IPS-11a (cell line): ENCODE measurements around the gene COX15.
"Not testable (repeated sequence)": the region's sequence is repeated elsewhere in the genome, so short reads cannot be mapped to it uniquely, and the experiment has no call there.

ENCODE experiments used
- H3K4me3 ChIP-seq: one replicate; pipeline ENCODE4 v1.5.1; 2013; ENCODE audit warnings: low read depth, low read length, control low read depth

COX15 gene

DNA sequence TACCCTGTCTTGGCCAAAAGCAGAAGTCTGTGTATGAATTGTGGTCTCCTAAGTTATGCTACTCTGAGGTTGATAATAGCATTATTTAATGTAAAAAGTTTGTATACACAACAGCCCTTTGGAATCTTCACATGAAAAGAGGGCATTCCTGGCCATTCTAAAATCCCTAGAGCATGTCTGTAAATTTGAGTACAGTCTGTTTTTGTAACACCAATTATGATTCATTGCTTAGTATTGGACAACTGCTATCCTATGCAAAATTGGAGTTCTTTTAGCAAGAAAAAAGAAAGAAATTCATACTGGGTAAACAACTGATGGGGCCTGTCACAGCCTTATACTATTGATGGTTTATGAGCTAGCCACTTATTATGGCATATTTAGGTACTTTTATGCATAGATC lies 10.3 kb upstream of the COX15 start:
- H3K4me3 ChIP-seq, result no peak overlapping the region

DNA sequence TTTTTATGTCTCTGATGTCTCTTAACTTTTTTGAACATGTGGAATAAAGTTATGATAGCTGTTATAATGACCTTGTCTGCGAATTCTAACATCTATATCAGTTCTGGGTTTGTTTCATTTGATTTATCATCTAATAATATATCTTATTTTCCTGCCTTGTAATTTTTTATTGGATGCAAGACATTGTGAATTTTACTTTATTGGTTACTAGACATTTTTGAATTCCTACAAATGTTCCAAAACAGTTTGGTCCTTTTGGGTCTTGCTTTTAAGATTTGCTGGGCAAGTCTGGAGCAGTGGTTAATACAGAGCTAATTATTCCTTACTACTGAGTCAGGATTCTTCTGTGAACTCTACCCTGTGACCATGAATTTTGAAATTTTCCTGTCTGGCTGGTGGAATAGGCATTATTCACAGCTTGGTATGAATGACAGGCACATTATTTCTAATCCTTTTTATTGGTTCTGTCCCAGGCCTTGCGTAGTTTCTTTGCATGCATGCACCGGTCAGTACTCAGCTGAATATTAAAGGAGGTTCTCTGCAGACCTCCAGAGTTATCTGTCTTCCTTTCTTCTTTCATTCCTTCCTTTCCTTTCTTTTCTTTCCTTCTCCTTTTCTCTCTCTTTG lies 9.1 kb upstream of the COX15 start:
- no peak overlapping the region for H3K4me3 ChIP-seq

DNA sequence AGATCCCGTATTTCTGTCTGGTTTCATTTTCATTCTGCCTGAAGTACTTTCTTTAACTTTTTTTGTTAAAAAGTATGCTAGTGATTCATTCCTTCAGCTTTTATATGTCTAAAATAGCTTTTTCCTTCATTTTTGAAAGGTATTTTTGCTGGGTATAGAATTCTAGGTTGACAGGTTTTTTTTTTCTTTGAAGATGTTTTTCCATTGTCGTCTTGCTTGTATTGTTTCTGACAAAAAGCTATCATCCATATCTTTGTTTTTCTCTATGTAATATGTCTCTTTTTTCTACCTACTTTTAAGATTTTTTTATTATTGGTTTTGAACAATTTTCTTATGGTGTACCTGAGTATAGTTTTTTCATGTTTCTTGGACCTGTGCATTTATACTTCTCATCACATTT lies 8.3 kb upstream of the COX15 start:
- H3K4me3 ChIP-seq, result no peak overlapping the region

DNA sequence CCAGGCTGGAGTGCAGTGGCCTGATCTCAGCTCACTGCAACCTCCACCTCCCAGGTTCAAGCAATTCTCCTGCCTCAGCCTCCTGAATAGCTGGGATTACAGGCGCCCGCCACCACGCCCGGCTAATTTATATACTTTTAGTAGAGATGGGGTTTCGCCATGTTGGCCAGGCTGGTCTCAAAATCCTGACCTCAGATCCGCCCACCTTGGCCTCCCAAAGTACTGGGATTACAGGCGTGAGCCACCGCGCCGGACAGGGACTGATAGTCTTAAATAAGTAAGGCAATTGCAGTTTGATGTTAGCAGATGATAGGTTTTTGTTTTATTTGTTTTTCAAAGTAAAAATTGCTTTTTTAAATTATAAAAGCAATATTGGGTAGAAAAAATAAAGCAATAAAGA lies 2.2 kb upstream of the COX15 start:
- H3K4me3 ChIP-seq, result not testable (repeated sequence)

DNA sequence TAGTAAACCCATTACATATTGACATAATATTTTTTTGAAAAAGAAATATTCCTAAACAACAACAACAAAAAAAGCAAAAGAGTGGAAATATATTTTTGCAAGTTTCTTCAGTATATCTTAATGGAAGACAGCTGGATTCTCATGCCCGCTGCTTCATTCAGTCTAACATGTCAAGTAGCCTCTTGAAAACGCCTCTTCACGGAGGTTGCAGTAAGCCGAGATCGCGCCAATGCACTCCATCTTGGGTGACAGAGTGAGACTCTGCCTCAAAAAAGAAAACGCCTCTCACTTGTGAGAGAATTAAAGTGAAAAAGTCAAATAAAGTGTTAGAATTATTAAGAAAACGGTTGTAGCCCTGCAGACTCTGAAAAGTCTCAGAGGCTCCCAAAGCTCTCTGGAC lies 1.4 kb upstream of the COX15 start:
- H3K4me3 ChIP-seq, result no peak overlapping the region

DNA sequence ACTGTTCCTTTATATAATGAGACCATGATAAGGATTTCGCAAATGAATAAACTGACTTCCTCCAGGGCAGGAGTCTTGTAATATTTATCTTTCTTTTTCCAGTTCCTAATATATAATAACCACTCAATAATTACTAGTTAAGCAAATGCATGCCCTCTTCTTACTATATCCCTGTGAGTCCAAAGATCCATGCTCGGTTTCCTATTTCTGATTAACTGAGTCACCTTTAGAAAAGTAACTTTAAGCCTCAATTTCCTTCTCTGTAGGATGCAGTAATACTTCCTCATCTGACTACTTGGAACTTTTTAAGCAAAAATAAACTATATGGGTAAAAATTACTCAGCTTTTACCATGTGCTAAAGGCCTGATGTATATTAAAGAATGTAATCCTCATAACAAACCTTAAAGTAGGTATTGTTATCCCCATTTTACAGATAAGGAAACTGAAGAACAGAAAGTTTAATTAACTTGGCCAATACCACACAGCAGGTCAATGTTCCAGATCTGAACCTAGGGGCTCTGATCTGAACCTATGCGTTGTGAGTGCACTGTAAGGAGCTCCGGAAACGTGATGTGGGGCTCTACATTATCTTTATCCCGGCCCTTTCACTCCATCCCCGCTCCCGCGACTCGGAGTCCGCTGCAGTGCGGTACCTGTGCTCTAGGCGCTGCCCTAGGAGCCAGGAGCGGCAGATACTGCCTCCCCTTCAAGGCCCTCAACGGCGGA lies 458 bp downstream of the COX15 start:
- peak overlapping the region; percentile 95 for H3K4me3 ChIP-seq

DNA sequence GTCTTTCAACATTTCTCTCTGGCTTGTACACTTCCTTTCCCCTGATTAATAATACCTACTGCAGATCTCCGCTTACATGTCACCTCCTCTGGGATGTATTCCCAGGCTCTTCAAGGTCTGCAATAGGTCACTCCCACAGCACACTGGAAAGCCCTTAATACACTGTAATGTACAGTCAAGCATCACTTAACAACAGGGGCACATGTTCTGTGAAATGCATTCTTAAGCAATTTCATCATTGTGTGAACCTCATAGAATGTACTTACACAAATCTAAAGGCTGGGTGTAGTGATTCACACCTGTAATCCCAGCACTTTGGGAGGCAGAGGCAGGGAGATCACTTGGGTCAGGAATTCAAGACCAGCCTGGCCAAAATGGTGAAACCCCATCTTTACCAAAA lies 1.9 kb downstream of the COX15 start:
- H3K4me3 ChIP-seq, result no peak overlapping the region

DNA sequence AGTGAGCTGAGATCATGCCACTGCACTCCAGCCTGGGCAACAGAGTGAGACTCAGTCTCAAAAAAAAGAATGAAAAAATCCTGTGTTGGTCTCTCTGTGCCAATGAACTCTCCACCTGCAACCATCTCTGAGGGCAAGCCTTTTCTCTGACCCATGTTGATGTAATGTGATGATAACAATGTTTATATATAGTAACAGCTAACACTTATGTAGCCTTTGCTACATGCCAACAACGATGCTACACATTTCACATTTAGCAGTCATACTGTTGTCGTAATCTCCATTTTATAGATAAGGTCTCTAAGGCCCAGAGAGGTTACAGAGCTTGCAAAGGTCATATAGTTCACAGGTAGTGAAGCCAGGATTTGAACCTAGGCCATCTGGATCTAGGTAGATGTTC lies 11.5 kb downstream of the COX15 start:
- no peak overlapping the region for H3K4me3 ChIP-seq

DNA sequence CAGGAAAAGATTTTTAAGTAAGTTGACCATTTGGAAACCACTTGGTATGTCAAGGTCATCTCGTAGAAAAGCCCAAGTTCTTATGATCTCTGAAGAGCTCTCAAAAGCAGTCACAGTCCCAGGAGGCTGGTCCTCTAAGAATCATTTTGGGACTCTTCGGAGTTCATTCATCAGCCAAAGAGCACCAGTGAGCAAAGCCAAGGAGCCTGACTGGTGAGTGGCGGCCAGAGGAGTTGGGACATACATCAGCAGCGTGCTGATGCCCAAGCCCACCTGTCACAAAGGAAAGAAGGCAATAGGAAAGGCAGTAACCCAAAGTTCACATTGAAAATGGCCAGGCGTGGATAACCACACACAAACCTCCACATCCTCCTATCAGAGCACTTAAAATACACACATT lies 17.5 kb downstream of the COX15 start:
- no peak overlapping the region for H3K4me3 ChIP-seq

DNA sequence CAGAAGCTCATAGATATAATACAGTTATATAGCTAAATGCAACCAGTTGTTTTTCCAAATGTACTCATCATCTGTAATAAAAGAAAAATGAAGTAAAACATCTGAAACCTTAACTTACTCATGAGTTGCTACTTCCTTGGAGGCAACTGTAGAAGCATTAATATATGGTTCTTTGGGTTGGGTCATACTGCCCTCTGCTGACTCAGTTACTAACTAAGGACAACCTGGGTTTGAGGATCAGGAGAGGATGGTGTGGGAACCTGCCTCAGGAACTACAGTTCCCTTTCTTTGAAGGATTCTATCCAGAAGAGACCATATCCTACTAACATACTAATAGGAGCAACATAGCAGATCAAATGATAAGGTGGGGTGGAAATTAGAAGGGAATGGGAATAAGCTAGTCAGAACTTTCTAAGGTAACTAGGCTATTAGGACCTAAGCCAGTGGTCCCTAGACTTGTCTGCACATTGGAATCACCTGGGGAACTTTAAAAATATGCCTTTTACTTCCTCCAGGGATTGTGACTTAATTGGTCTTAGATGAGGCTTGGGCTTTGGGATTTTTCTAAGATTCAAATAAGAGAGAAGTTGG lies 20.7 kb downstream of the COX15 start:
- no peak overlapping the region for H3K4me3 ChIP-seq

DNA sequence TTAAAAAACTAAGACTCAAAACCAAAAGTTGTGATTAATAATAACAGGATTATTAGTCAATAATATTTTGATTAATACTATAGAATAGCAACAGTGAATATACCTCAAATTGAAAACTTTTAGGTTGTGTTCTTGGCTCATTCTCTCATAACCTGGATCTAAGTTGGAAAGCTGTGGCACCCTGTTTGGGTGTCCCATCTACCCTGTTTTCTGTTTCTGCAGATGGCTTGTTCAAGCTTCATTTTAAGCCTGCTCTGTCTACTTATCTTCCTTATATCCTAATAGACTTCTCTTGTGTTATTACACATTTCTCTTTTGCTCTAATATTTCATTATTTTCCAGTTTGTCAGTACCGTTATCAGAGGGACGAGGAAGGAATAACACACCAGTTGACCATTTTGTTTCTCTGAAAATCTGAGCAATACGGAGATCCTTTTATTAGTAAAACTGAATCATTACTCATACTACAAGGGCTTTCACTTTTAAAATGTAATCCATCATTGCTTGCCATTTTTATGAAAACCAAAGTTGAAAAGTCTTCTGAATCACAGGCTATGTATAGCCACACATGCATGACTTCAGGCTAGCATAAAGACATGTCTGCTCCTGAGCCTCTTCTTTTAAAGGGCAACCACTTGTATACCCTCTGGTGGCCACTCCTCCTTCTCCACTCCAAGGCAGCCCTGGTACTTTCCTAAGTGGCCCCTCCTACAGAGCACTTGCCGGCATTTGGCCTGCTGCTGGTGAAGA lies 22.3 kb downstream of the COX15 start:
- no peak overlapping the region for H3K4me3 ChIP-seq

DNA sequence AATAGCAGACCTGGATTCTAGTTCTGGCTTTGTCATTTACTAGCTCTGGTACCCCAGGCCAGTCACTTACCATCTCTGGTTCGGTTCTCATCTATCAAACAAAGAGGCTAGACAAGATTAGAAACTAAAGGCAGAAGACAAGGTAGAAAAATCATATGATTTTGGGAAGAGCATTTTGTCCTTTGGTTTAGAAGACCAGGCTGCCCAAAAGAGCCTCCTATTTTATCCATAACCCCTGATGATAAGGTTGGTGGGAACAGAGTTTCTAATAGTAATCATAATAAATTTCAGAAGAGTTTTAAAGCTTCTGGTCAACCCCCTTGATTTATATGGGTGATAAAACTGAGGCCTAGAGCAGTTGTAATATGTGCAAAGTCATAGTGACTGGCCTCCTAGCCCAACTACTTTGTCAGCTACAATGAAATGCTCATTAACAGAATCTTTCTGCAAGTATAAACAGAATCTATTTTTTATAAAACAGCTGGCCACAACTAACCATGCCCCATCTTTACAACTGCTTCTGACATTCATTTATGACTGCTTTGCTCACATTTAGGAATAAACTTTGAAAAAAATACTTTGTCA lies 23.4 kb downstream of the COX15 start:
- no peak overlapping the region for H3K4me3 ChIP-seq

DNA sequence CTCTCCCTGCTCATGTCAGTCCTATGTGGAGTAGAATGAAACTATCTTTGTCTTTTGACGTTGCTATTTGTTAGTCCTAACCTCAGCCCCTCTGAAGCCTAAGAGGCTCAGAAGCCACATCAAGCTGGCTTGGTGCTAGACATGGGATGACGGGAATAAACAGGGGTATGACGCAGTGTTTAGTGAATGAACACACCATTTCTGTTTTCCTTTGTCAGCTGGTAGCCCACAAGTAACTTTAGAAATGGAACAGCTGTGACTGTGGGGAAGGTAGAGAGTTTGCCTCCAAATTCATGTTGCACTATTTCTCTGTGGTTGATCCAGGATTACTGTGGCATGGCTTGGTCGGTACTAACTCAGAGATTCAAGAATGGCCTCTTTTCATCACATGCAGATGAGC lies 31.3 kb downstream of the COX15 start:
- no peak overlapping the region for H3K4me3 ChIP-seq

DNA sequence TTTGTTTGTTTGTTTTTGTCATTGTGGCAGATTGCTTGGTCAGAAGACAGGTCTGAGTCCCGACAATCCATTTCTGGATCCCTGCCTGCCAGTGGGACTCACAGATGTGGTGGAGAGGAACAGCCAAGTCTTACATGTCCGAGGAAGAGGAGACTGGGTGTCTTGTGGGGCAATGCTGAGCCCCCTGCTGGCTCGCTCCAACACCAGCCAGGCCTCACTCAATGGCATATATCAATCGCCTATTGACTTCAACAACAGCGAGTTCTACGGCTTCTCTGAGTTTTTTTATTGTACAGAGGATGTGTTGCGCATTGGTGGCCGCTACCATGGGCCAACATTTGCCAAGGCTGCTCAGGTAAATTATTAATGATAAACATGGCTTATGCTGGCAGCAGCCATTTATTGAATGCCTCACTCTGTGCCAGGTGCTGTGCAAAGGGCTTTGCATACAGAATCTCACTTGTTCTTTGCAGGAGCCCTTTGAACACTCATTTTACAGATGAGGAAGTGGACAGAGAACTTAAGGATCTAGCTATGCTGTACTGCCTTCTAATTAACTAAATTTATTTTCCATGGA lies 33.3 kb downstream of the COX15 start:
- no peak overlapping the region for H3K4me3 ChIP-seq

DNA sequence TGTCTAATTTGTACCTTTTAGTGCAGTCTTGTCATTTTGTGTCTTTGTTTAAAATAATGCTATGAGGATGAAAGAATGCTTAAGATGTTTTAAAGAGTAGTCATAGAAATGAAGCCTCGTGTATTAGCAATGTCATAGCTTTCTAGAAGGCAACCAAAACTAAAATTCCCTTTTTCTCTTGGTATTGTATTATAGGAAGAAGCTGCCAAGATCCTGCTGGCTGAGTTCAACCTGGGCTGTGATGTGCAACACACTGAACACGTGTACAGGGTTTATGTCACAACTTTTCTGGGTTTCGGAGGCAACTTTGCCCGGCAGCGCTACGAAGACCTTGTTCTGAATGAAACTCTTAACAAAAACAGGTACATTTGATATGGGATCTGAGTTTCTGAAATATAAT lies 36.2 kb downstream of the COX15 start:
- no peak overlapping the region for H3K4me3 ChIP-seq

DNA sequence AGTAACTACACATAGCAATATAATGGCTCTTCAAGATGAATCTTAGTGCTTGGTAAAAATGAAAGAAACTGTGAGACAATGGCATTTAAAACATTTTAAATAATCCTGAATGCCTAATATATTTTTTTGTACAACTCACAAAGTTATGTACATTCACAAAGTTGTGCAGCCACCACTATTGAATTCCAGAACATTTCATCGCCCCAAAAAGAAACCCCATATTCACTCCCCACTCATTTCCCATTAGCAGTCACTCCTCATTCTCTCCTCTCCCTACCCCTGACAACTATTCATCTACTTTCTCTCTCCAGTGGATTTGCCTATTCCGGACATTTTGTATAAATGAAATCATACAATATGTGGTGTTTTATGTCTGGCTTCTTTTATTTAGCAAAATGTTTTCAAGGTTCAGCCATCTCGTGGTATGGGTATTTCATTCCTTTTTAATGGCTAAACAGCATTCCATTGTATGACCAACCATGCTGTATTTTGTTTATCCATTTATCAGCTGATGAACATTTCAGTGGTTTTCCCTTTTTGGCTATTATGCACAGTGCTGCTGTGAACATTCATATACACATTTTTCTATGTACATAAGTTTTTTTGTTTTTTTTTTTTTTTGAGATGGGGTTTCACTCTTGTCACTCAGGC lies 37.9 kb downstream of the COX15 start:
- H3K4me3 ChIP-seq, result no peak overlapping the region

DNA sequence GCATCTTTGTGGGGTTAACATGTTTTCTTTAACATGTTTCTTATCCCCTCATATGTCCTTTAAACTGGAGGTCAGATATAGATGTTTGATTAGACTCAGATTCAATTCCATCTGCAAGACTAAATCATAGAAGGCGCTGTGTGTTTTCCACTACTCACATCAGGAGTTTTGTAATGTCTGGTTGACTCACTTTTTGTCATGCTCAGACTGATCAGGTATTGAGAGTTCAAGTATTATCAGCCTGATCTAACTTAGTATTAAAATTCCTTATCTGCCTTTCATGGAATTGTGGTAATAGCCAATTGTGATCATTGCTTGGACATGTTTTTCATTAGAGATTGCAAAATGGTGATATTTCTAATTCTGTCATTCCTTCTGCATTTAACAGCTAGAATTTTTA lies 42.5 kb downstream of the COX15 start:
- H3K4me3 ChIP-seq, result no peak overlapping the region

DNA sequence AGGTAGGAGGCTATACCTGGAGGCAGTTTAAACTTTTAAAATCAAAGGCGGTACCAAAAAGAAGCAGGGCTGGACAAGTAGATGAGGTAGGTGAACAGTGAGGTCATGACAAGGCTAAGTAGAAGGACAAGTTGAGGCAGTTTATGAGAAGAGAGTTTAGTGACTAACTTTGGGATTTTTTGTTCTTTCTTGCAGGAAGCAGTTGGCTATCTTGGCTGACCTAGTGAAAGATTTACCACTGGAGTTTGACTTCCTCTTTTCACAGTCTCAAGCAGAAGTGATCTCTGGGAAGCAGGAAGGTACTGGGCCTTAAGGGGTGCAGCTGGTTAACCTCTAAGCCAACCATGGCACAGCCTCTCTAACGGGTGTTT lies 46.3 kb downstream of the COX15 start:
- H3K4me3 ChIP-seq, result no peak overlapping the region

DNA sequence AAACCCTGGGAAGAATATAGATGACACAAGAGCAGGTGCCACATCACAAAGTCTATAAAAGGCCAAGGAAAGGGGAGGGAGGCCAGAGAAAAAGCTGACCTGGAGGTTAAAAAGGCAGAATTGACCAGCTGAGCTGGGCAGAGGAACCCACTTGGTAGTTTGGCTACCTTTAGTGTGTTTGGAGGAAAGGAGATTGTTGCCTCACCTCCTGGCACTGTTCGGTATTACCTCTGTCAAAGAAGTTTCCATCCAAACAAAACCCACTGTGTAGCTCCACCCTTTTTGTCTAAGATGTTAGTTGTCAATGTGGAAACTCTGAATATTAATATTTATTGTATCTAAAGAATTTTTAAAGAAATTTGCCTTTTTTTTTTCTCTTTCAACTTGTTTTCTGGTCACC lies 49.2 kb downstream of the COX15 start:
- no peak overlapping the region for H3K4me3 ChIP-seq
